ENCODE measurements around the gene MSL3.

The MSL3 gene

DNA sequence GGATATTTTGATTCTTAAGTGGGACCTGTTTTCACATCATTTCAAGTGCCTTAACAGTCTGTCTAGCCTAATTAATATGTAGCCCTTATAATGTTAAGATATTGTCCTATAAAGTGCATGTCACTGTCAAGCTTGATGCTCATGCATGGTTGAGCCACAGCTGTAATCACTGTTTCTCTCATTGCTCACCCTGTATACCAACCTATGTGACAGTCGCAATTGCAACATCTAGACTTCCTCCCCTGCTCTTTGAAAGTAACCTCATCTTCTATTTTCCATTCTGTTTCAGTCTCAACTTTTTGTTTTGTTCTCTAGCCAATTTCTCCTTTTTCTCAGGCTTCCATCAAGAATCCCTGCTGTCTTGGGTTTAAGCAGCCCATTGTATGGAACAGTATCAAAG, 24.4 kb upstream of the MSL3 start:
- no peak for TF ChIP-seq FOXP2 (optimal IDR thresholded peaks at IDR 0.05; ENCODE audit: borderline replicate concordance, extremely low read depth, extremely low read length, insufficient read depth)
- TF ChIP-seq REST (IDR thresholded peaks at IDR 0.05; ENCODE audit: insufficient read depth in 1 of 2, low read depth in 2 of 2, low read length in 2 of 2), result no peak
- TF ChIP-seq TAF1 (IDR thresholded peaks at IDR 0.05; ENCODE audit: borderline replicate concordance, insufficient read depth, low read length), result no peak
- no peak for TF ChIP-seq SIN3A (IDR thresholded peaks at IDR 0.05; ENCODE audit: borderline replicate concordance, insufficient read depth, low read length)
- no peak for TF ChIP-seq POLR2AphosphoS5 (IDR thresholded peaks at IDR 0.05; ENCODE audit: low read depth, low read length)

DNA sequence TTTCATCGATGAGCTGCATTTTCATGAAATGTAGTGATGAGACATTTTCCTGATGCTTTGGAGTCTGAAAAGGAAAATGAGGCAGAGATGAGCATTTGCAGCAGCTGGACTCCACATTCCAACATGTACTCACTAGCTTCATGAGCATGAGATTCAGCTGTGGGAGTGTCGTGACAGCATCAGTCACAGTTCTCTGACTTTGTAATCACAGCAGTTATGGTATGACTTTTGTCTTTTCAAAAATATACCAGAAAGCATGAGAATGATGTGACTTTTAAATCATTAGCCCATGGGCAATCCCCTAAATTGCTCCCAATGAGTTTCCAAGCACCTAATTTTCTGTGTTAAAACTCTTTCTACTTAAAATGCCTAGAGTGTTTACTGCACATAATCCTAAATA, 18.3 kb upstream of the MSL3 start:
- no peak for TF ChIP-seq FOXP2 (optimal IDR thresholded peaks at IDR 0.05; ENCODE audit: borderline replicate concordance, extremely low read depth, extremely low read length, insufficient read depth)
- no peak for TF ChIP-seq TAF1 (IDR thresholded peaks at IDR 0.05; ENCODE audit: borderline replicate concordance, insufficient read depth, low read length)
- no peak for TF ChIP-seq SIN3A (IDR thresholded peaks at IDR 0.05; ENCODE audit: borderline replicate concordance, insufficient read depth, low read length)
- no peak for TF ChIP-seq REST (IDR thresholded peaks at IDR 0.05; ENCODE audit: insufficient read depth in 1 of 2, low read depth in 2 of 2, low read length in 2 of 2)
- TF ChIP-seq POLR2AphosphoS5 (IDR thresholded peaks at IDR 0.05; ENCODE audit: low read depth, low read length), result no peak

GRCh38 chrX:11740794-11741193, 17.2 kb upstream of the MSL3 start:
- TF ChIP-seq FOXP2 (optimal IDR thresholded peaks at IDR 0.05; ENCODE audit: borderline replicate concordance, extremely low read depth, extremely low read length, insufficient read depth) (no peak), TAF1 (IDR thresholded peaks at IDR 0.05; ENCODE audit: borderline replicate concordance, insufficient read depth, low read length) (no peak), REST (IDR thresholded peaks at IDR 0.05; ENCODE audit: insufficient read depth in 1 of 2, low read depth in 2 of 2, low read length in 2 of 2) (no peak), POLR2AphosphoS5 (IDR thresholded peaks at IDR 0.05; ENCODE audit: low read depth, low read length) (no peak), SIN3A (IDR thresholded peaks at IDR 0.05; ENCODE audit: borderline replicate concordance, insufficient read depth, low read length) (no peak)

DNA sequence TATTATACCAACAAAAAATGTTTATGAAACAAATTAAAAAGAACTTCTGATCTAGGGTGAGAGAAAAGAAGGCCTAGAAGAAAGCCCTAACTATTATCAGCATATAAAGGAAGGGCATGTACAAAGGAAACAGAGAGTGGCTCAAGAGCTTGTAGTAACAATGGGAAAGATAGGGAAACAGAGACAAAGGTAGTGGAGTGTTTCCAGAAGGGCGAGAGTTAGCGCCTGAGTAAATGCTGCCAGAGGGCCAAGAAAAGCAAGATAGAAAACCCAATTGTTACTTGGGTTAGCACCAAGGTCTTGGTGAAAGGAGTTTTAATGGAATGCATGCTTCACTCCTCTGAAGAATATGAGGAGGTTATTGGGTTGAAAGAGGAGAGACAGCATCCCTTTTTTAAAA, 16.5 kb upstream of the MSL3 start:
- TF ChIP-seq POLR2AphosphoS5 (IDR thresholded peaks at IDR 0.05; ENCODE audit: low read depth, low read length), result no peak
- no peak for TF ChIP-seq SIN3A (IDR thresholded peaks at IDR 0.05; ENCODE audit: borderline replicate concordance, insufficient read depth, low read length)
- no peak for TF ChIP-seq TAF1 (IDR thresholded peaks at IDR 0.05; ENCODE audit: borderline replicate concordance, insufficient read depth, low read length)
- TF ChIP-seq REST (IDR thresholded peaks at IDR 0.05; ENCODE audit: insufficient read depth in 1 of 2, low read depth in 2 of 2, low read length in 2 of 2), result no peak
- no peak for TF ChIP-seq FOXP2 (optimal IDR thresholded peaks at IDR 0.05; ENCODE audit: borderline replicate concordance, extremely low read depth, extremely low read length, insufficient read depth)

- TF ChIP-seq POLR2AphosphoS5 (IDR thresholded peaks at IDR 0.05; ENCODE audit: low read depth, low read length) (no peak), FOXP2 (optimal IDR thresholded peaks at IDR 0.05; ENCODE audit: borderline replicate concordance, extremely low read depth, extremely low read length, insufficient read depth) (no peak), SIN3A (IDR thresholded peaks at IDR 0.05; ENCODE audit: borderline replicate concordance, insufficient read depth, low read length) (no peak), REST (IDR thresholded peaks at IDR 0.05; ENCODE audit: insufficient read depth in 1 of 2, low read depth in 2 of 2, low read length in 2 of 2) (no peak), TAF1 (IDR thresholded peaks at IDR 0.05; ENCODE audit: borderline replicate concordance, insufficient read depth, low read length) (no peak)
Observed at GRCh38 chrX:11745881-11746280, 12.2 kb upstream of the MSL3 start.

Data from PFSK-1 (cell line).